Activated CD8-positive, alpha-beta memory T cell treated with anti-CD3 and anti-CD28 coated beads, Interleukin-2, amount 50 U/mL, for 1 hour (primary cell): ENCODE measurements around the gene TNFRSF6B.
"Not testable (repeated sequence)": the region's sequence is repeated elsewhere in the genome, so short reads cannot be mapped to it uniquely, and the experiment has no call there.

Experiments
- DNase-seq: peaks from one replicate; pipeline ENCODE4 v3.0.0-alpha.2; 2020; ENCODE audit errors: extremely low read depth

TNFRSF6B gene

GRCh38 chr20:63662813-63663189, 33.7 kb upstream of the TNFRSF6B start:
- DNase-seq, result no peak

DNA sequence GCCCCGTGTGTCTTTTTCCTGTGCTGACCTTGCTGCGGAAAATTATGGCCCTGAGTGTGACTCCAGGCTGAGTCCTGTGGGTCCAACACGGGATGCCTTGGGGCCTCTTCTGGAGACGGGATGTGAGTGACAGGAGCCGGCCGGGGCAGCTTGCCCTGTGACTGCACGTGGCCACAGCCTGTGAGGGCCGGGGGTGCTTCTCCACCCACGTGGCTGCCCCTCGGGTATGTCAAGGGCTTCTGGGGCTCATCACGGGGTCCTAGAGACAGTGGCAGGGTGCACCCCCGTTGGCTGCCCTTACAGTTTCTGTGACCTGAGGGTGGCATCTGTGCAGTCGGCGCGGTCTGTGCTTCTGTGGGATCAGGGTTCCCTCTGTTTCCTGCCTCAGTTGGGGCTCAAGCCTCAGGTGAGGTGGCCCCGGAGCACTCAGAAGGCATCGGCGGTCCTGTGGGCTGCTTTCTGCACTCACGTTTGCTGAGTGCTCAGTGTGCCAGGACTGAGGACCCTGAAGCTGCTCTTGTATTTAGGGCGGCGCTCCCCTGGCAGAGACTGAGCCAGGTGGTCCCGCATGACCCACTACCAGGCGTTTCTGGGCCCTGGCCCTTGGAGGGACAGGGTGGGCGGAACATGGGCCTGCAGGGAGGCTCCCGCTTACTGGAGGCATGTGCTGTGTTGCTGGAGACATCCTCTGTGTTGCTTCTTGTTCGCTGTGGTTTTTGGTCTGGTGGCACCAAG, 33.0 kb upstream of the TNFRSF6B start:
- DNase-seq, result no peak

DNA sequence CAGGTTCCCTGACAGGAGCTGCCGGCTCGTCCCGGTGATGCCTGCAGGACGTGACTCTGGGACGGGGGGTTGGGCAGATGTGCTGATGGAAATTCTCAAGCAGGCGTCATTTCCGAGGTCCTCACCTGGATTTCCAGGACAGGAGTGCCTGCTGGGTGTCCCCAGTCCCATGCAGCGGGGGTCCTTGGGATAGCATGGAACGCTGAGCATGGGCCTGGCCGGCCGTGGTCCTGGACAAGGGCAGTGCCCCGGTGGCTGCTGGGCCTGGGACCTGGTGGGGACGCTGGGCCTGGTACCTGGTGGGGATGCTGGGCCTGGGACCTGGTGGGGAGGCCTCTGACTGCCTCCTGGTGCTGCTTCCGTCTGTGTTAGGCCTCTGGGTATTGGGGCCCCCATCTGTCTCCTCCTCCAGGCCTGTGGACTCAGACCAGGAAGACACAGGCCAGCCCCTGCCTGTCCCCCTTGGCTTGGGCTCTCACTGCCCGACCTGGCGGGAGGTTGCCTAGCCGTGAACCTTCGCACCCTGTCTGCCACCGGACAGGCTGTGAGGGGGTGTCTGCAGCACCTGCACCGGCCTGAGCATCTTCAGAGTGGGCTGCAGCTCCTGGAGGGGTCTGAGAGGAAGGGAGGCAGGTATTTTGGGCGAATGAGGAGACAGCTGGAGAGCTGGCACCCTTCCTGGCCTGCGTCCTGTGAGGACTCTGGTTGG, 32.2 kb upstream of the TNFRSF6B start:
- no peak for DNase-seq

DNA sequence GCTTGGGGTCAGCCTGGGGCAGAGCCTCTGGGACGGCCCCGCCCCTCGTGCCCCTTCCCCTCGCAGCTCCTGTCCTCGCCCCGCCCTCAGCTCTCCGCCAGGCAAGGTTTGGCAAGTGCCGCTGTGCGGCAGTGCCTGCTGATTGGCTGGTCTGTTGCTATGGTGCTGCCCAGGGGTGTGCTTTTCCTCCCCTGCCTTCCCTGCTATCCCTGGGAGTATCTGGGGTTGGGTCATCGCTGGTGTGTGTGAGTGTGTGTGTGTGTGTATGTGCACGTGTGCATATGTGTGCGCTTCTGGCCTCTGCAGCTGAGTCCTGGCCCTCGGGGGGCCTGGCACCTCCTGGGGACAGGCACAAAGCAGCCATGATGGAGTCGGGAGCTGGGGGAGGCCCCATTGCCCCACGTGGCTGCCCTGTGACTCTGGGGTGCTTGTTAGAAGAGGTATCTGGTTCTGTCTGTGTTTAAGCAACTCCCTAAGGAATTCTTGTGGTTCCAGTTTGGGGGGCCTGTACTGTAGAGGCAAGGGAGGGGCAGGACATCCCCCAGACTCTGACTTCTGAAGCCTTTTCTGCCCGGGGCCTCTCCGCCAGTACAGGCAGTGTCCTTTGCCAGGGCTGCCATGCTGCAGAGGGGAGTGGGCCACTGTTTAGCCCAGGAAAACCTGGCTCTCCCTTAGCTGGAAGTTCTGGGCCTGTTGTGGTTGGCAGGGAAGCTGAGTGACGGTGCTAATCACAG, 31.4 kb upstream of the TNFRSF6B start:
- no peak for DNase-seq

- DNase-seq, result no peak
These were observed 30.7 kb upstream of the TNFRSF6B start for GRCh38 chr20:63665708-63666107.

DNA sequence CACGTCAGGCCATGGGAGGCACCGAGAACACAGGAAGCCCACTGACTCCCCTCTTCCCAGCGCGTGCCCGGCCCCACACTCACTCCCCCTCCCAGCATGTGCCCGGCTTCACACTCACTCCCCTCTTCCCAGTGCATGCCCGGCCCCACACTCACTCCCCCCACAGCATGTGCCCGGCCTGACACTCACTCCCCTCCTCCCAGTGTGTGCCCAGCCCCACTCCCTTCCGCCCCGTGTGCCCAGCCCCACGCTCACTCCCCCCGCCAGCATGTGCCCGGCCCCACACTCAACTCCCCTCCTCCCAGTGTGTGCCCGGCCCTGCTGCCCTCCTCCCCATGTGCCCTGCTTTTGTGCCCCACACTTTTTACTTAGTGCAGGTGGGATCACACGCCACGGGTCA, 28.6 kb upstream of the TNFRSF6B start:
- no peak for DNase-seq

DNA sequence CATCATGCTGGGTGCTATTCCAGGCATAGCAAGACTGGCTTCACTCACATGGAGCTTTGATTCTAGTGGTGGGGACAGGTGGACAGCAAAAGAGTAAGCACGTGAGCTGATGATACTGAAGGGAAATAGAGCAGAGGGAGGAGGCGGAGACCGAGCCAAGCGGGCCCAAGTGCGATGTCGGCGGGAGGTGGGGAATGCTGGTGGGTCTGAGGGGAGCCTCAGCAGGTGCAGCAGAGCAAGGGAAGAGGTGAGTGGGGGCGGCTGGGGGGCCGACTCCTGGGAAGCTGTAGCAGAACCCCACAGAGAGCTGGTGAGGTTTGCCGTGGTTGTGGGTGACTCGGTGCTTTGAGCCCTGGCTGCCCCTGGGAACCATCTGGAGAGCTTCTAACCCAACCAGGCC, 28.1 kb upstream of the TNFRSF6B start:
- DNase-seq, result no peak

DNA sequence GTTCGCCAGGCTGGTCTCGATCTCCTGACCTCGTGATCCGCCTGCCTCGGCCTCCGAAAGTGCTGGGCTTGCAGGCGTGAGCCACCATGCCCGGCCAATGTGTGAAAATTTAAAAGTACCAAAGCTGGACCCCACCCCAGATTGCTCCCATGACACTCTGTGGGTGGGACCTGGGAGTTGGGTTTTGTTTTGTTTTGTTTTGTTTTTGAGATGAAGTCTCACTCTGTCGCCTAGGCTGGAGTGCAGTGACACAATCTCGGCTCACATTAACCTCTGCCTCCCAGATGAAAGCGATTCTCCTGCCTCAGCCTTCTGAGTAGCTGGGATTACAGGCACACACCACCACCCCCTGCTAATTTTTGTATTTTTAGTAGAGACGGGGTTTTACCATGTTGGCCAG, 24.8 kb upstream of the TNFRSF6B start:
- DNase-seq, result not testable (repeated sequence)

DNA sequence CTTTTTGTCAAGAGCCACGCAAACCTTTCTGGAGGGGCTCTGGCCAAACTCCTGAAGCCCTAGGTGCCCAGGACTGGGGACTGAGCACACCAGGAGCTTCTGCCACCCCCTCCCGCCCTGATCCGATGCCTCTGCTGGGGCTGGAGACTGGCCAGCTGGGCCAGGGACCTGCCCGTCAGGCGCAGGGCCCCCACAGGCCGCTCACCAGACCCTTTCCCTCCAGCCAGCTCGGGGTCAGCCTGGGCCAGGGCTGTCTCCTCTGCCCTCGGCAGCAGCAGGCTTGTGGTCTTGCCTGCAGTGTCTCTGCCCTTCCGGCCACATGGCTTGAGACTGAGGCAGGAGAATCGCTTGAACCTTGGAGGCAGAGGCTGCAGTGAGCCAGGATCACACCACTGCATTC, 23.8 kb upstream of the TNFRSF6B start:
- DNase-seq, result no peak

DNA sequence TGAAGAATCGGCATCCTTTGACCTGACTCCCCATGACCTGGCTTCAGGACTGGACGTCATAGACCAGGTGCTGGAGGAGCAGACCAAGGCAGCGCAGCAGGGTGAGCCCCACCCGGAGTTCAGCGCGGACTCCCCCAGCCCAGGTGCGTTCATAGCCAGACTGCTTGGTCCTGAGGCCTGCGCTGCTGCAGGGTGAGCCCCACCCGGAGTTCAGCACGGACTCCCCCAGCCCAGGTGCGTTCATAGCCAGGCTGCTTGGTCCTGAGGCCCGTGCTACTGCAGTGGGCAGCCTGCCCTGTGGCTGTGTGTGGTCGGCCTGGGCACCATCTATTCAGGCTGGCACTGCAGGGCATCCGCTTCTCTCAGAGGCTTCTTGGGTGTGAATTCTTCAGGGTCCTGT, 22.5 kb upstream of the TNFRSF6B start:
- DNase-seq, result no peak

DNA sequence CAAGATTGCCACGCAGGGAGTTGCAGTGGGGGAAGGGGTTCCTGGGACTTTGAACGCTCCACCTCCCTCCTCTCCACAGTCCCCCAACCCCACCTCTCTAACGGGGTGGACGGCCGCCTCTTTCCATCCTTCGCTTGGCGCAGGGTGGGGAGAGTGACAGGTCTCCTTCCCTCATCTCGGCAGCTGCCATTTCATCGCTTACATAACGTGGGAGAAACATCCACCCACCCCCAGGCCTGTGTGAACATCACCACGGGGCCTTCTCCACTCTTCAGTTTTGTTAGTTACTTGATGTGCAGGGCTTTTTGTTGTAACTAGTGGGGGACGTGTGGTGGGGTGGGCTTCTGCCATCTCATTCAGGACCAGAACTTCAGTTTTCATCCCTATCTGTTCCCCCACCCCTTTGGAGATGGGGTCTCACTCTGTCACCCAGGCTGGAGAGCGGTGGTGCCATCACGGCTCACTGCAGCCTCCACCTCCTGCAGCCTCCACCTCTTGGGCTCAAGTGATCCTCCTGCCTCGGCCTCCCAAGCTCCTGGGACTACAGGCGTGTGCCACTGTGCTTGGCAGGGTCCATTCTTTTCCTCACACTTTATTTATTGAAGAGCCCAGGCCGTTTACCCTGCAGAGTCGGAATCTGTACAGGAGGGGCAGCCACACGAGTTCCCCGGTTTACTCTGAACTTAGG, 20.6 kb upstream of the TNFRSF6B start:
- DNase-seq, result no peak

GRCh38 chr20:63678071-63678470, 18.4 kb upstream of the TNFRSF6B start:
- DNase-seq, result no peak

- DNase-seq, result no peak
These were observed 17.6 kb upstream of the TNFRSF6B start for GRCh38 chr20:63678667-63679465.

GRCh38 chr20:63679799-63680305, 16.6 kb upstream of the TNFRSF6B start:
- no peak for DNase-seq

- DNase-seq, result no peak
These were observed 16.0 kb upstream of the TNFRSF6B start for GRCh38 chr20:63680427-63680826.

DNA sequence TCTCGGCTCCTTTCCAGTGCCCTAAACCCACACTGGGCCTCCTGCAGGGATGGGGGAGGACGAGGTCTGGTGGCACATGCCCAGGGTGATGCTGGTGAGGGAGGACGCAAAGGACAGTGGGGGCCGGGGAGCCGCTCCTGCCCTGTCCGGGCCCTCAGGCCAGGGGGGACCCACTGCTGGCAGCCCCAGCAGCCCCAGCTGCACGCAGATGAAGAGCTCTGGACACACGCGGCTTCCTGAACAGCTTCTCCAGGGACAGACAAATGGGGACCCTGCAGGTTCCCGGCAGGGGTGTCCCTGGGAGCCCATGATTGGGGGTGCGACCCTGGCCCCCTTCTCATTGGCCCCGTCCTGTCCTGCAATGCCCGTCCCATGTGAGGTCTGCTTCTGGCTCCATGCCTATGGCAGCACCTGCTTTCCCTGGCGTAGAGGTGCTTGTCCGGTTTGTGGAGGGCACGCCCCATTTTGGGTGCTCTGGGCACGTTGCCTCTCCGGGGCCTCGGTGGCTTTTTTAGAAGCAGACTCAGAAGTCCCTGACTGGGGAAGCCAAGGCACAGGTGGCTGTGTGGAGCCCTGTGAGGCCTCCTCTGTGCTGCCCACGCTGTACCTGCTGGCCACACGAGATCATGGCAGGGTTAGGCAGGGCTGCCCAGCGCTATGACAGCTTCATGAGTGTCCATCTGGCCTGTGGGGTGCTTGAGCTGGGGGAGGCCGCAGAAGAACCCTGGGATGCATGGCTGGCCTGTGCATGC, 15.4 kb upstream of the TNFRSF6B start:
- no peak for DNase-seq

DNA sequence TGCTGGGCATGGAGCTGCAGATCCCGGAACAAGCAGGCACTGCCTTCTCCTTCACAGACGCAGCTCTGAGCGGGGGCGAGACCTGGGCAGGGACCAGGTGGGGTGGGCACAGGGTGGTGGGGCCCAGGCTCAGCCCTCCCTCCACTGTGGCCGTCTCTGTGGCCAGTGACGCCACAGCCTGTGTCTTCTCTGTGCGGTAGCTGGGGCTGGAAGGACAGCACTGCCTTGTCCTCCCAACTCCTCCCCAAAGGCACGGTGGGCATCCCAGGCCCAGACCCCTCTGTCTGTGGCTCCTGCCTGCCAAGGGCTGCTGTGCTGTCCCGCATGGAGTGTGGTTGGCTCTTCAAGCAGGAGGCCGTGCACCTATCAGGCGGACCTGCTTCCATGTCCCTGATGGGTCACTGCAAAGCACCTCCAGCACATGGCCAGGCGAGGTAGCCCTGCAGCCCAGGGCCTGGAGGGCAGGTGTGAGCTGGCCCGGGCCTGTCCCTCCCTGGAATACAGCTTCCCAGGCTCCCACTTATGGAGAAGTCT, 14.8 kb upstream of the TNFRSF6B start:
- DNase-seq, result no peak

DNA sequence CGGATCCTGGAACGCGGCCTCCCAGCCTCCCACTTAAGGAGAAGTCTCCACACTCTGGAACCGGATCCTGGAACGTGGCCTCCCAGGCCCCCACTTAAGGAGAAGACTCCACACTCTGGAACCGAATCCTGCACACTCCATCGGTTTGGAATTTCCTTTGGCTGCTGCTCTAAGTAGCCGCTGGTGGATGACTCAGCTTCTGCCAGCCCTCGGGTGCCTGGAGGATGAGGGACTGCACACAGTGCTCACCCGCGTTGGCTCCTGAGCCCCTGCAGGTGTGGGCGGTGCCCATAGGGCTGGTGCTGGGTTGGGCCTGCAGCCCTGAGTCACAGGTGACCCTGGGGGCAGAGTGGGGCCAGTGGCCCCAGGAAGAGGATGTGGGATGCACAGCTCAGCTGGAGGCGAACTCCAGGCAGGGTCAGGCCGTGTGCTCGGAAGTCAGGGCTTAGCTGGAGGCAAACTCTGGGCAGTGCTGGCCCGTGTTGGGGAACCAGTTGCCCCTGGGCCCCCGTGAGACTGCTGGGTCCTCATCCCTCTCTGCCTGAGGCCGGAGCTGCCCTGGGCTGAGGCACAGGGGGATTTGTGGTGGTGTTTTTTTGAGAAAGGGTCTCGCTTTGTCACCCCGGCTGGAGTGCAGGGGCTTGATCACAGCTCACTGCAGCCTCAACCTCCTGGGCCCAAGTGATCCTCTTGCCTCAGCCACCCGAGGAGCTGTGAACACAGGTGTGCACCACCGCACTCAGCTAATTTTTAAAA, 13.9 kb upstream of the TNFRSF6B start:
- DNase-seq, result no peak

GRCh38 chr20:63685269-63686026, 11.0 kb upstream of the TNFRSF6B start:
- no peak for DNase-seq
